Astrocyte (in vitro differentiated cells and primary cell): ENCODE data around the gene COL2A1.

Source experiments
- CTCF ChIP-seq: IDR thresholded peaks from 2 replicates; pipeline ENCODE4 v1.5.1; 2011; ENCODE audit warnings: low read depth, mild to moderate bottlenecking, inconsistent platforms, low read length, moderate library complexity; ENCODE audit not compliant: insufficient read depth
- EZH2 ChIP-seq: IDR thresholded peaks from 2 replicates; pipeline ENCODE4 v1.6.1; 2012; ENCODE audit warnings: mild to moderate bottlenecking, low read length, inconsistent platforms; ENCODE audit not compliant: insufficient read depth

GRCh38 chr12:48008349-48008748 is 4.1 kb upstream of the COL2A1 start:
- TF ChIP-seq CTCF = no peak
- TF ChIP-seq EZH2 = no peak
